Measurements from ENCODE around the gene LIF.

Gene LIF

GRCh38 chr22:30262917-30263741, 16.6 kb upstream of the LIF start:
- peak; percentile 83 for DNase-seq

GRCh38 chr22:30262112-30262511, 15.6 kb upstream of the LIF start:
- DNase-seq: no peak

GRCh38 chr22:30261134-30261533, 14.6 kb upstream of the LIF start:
- peak; percentile 73 for DNase-seq

- DNase-seq: no peak
These were observed 14.1 kb upstream of the LIF start for GRCh38 chr22:30260682-30261081.

GRCh38 chr22:30260276-30260675, 13.7 kb upstream of the LIF start:
- DNase-seq: no peak

- DNase-seq: no peak
These were observed 7.8 kb upstream of the LIF start for GRCh38 chr22:30254314-30254713.

GRCh38 chr22:30253205-30253852, 6.8 kb upstream of the LIF start:
- no peak for DNase-seq

GRCh38 chr22:30252411-30253204, 6.0 kb upstream of the LIF start:
- DNase-seq: no peak

- no peak for DNase-seq
These were observed 5.2 kb upstream of the LIF start for GRCh38 chr22:30251711-30252110.

GRCh38 chr22:30250661-30251267, 4.2 kb upstream of the LIF start:
- no peak for DNase-seq

- DNase-seq: no peak
These were observed 3.5 kb upstream of the LIF start for GRCh38 chr22:30250039-30250565.

GRCh38 chr22:30249049-30250038, 2.8 kb upstream of the LIF start:
- DNase-seq: no peak

GRCh38 chr22:30248484-30248883, 1.9 kb upstream of the LIF start:
- DNase-seq: no peak

GRCh38 chr22:30247974-30248373, 1.4 kb upstream of the LIF start:
- DNase-seq: no peak

GRCh38 chr22:30247561-30247960, 1.0 kb upstream of the LIF start:
- no peak for DNase-seq

GRCh38 chr22:30246814-30247376, 336 bp upstream of the LIF start:
- no peak for DNase-seq

- no peak for DNase-seq
These were observed 1.2 kb downstream of the LIF start for GRCh38 chr22:30245181-30245984.

GRCh38 chr22:30244641-30245040, 1.9 kb downstream of the LIF start:
- DNase-seq: no peak

GRCh38 chr22:30244066-30244465, 2.5 kb downstream of the LIF start:
- DNase-seq: no peak

- DNase-seq: no peak
These were observed 2.9 kb downstream of the LIF start for GRCh38 chr22:30243661-30244060.
